ENCODE measurements around the gene MAP3K5.

MAP3K5 gene

GRCh38 chr6:136784910-136785746 is 7.1 kb downstream of the MAP3K5 start:
- peak; percentile 13 for DNase-seq
- H3K23ac ChIP-seq (ENCODE audit: low read length) = no peak overlapping the region
- no peaks in the 10 kb centered on the region for H3K36me3 ChIP-seq (ENCODE audit: control insufficient read depth, insufficient read depth, low read length)
- no peaks in the 10 kb centered on the region for H3K79me1 ChIP-seq (ENCODE audit: low read length)
- no peak overlapping the region for H2BK120ac ChIP-seq (ENCODE audit: low read depth, low read length)
- H3K79me2 ChIP-seq (ENCODE audit: control insufficient read depth, insufficient read depth, low read length) = no peaks in the 10 kb centered on the region
- H3K4me1 ChIP-seq (ENCODE audit: control insufficient read depth, low read depth, low read length) = no peaks in the 10 kb centered on the region
- no peak overlapping the region for H3K18ac ChIP-seq (ENCODE audit: low read length)
- no peak overlapping the region for H3K4ac ChIP-seq (ENCODE audit: low read depth, low read length)
- no CpG with 5 or more reads among the region's 10 CpGs for WGBS (ENCODE audit: extremely low coverage, insufficient coverage, low lambda C conversion rate)
- H4K8ac ChIP-seq (ENCODE audit: low read depth, low read length) = no peak overlapping the region
- no peak overlapping the region for H3K56ac ChIP-seq (ENCODE audit: low read length)
- no peaks in the 10 kb centered on the region for H3K27me3 ChIP-seq (ENCODE audit: insufficient read depth, low read length, poor library complexity)
- H3K27ac ChIP-seq (ENCODE audit: low read depth, low read length) = no peak overlapping the region
- no peak overlapping the region for H3K9ac ChIP-seq (ENCODE audit: low read length)
- no peak overlapping the region for H2BK5ac ChIP-seq (ENCODE audit: low read length)
- no peak overlapping the region for H3K4me2 ChIP-seq (ENCODE audit: low read length)
- H4K5ac ChIP-seq (ENCODE audit: low read length) = no peak overlapping the region
- no peak overlapping the region for H3K4me3 ChIP-seq (ENCODE audit: low read length)
- H2AK5ac ChIP-seq (ENCODE audit: low read length) = no peak overlapping the region
- no peak overlapping the region for H2BK15ac ChIP-seq (replicated peaks; ENCODE audit: low read depth)

DNA sequence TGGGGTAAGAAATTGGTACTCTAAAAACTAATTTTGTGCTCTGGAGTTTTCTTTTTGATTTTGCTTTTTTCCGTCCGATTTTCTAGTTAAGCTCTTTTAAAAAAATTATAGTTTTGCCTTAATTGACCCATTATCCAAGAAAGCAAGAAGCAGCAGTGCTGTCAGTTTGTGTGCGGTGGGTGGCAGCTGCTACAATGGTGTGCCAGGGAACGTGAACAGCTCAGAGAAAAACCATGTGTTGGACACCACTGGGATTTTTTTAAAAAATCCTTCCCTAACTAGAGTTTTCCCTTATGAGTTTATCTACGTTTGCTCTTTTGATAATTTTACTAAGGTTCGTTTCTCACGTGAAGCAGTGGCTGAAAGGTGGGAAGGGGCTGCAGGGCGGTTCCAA is 8.0 kb downstream of the MAP3K5 start:
- Histone ChIP-seq H4K8ac (ENCODE audit: low read depth, low read length) (no peak overlapping the region), H3K4me3 (ENCODE audit: low read length) (no peak overlapping the region), H3K27ac (ENCODE audit: low read depth, low read length) (no peak overlapping the region), H3K79me1 (ENCODE audit: low read length) (no peaks in the 10 kb centered on the region), H2AK5ac (ENCODE audit: low read length) (no peak overlapping the region), H3K9ac (ENCODE audit: low read length) (no peak overlapping the region), H3K56ac (ENCODE audit: low read length) (no peak overlapping the region), H4K5ac (ENCODE audit: low read length) (no peak overlapping the region), H3K4ac (ENCODE audit: low read depth, low read length) (no peak overlapping the region), H3K23ac (ENCODE audit: low read length) (no peak overlapping the region), H2BK120ac (ENCODE audit: low read depth, low read length) (no peak overlapping the region), H3K4me2 (ENCODE audit: low read length) (no peak overlapping the region), H3K18ac (ENCODE audit: low read length) (no peak overlapping the region), H3K4me1 (ENCODE audit: control insufficient read depth, low read depth, low read length) (no peaks in the 10 kb centered on the region), H3K36me3 (ENCODE audit: control insufficient read depth, insufficient read depth, low read length) (no peaks in the 10 kb centered on the region), H3K27me3 (ENCODE audit: insufficient read depth, low read length, poor library complexity) (no peaks in the 10 kb centered on the region), H2BK15ac (replicated peaks; ENCODE audit: low read depth) (no peak overlapping the region), H2BK5ac (ENCODE audit: low read length) (no peak overlapping the region), H3K79me2 (ENCODE audit: control insufficient read depth, insufficient read depth, low read length) (no peaks in the 10 kb centered on the region)
- no CpG with 5 or more reads among the region's 8 CpGs for WGBS (ENCODE audit: extremely low coverage, insufficient coverage, low lambda C conversion rate)
- DNase-seq = no peak

GRCh38 chr6:136783495-136784270 is 8.6 kb downstream of the MAP3K5 start:
- H3K56ac ChIP-seq (ENCODE audit: low read length) = no peak overlapping the region
- H3K18ac ChIP-seq (ENCODE audit: low read length) = no peak overlapping the region
- no peak overlapping the region for H3K4me2 ChIP-seq (ENCODE audit: low read length)
- WGBS (ENCODE audit: extremely low coverage, insufficient coverage, low lambda C conversion rate) = no CpG with 5 or more reads among the region's 9 CpGs
- no peak overlapping the region for H2BK120ac ChIP-seq (ENCODE audit: low read depth, low read length)
- no peak overlapping the region for H2AK5ac ChIP-seq (ENCODE audit: low read length)
- no peak overlapping the region for H2BK15ac ChIP-seq (replicated peaks; ENCODE audit: low read depth)
- H3K27me3 ChIP-seq (ENCODE audit: insufficient read depth, low read length, poor library complexity) = no peaks in the 10 kb centered on the region
- no peak overlapping the region for H2BK5ac ChIP-seq (ENCODE audit: low read length)
- H3K27ac ChIP-seq (ENCODE audit: low read depth, low read length) = no peak overlapping the region
- H3K4me3 ChIP-seq (ENCODE audit: low read length) = no peak overlapping the region
- DNase-seq = no peak
- H4K5ac ChIP-seq (ENCODE audit: low read length) = no peak overlapping the region
- H3K4ac ChIP-seq (ENCODE audit: low read depth, low read length) = no peak overlapping the region
- H3K9ac ChIP-seq (ENCODE audit: low read length) = no peak overlapping the region
- no peaks in the 10 kb centered on the region for H3K4me1 ChIP-seq (ENCODE audit: control insufficient read depth, low read depth, low read length)
- H3K79me2 ChIP-seq (ENCODE audit: control insufficient read depth, insufficient read depth, low read length) = no peaks in the 10 kb centered on the region
- H3K36me3 ChIP-seq (ENCODE audit: control insufficient read depth, insufficient read depth, low read length) = no peaks in the 10 kb centered on the region
- no peaks in the 10 kb centered on the region for H3K79me1 ChIP-seq (ENCODE audit: low read length)
- no peak overlapping the region for H4K8ac ChIP-seq (ENCODE audit: low read depth, low read length)
- H3K23ac ChIP-seq (ENCODE audit: low read length) = no peak overlapping the region

DNA sequence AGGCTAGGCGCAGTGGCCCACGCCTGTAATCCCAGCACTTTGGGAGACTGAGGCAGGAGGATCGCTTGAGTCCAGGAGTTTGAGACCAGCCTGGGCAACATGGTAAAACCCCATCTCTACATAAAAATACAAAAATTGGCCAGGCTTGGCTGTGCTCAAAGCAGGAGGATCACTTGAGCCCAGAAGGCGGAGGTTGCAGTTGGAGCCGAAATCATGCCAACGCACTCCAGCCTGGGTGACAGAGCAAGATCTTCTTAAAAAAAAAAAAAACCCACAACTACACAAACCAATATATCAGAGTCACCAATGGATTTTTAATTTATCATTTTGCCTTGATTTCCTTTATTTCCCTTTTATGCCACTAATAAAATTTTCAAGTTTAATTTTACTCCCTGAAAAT is 9.3 kb downstream of the MAP3K5 start:
- Histone ChIP-seq H4K8ac (ENCODE audit: low read depth, low read length) (no peak overlapping the region), H2AK5ac (ENCODE audit: low read length) (no peak overlapping the region), H3K23ac (ENCODE audit: low read length) (no peak overlapping the region), H3K56ac (ENCODE audit: low read length) (no peak overlapping the region), H3K4me1 (ENCODE audit: control insufficient read depth, low read depth, low read length) (no peaks in the 10 kb centered on the region), H3K27ac (ENCODE audit: low read depth, low read length) (no peak overlapping the region), H3K79me2 (ENCODE audit: control insufficient read depth, insufficient read depth, low read length) (no peaks in the 10 kb centered on the region), H3K9ac (ENCODE audit: low read length) (no peak overlapping the region), H3K4ac (ENCODE audit: low read depth, low read length) (no peak overlapping the region), H2BK15ac (replicated peaks; ENCODE audit: low read depth) (no peak overlapping the region), H3K79me1 (ENCODE audit: low read length) (no peaks in the 10 kb centered on the region), H3K27me3 (ENCODE audit: insufficient read depth, low read length, poor library complexity) (no peaks in the 10 kb centered on the region), H3K4me2 (ENCODE audit: low read length) (no peak overlapping the region), H3K36me3 (ENCODE audit: control insufficient read depth, insufficient read depth, low read length) (no peaks in the 10 kb centered on the region), H3K4me3 (ENCODE audit: low read length) (no peak overlapping the region), H4K5ac (ENCODE audit: low read length) (no peak overlapping the region), H2BK5ac (ENCODE audit: low read length) (no peak overlapping the region), H2BK120ac (ENCODE audit: low read depth, low read length) (no peak overlapping the region), H3K18ac (ENCODE audit: low read length) (no peak overlapping the region)
- no peak for DNase-seq
- no CpG with 5 or more reads among the region's 6 CpGs for WGBS (ENCODE audit: extremely low coverage, insufficient coverage, low lambda C conversion rate)

- no peaks in the 10 kb centered on the region for H3K79me2 ChIP-seq (ENCODE audit: control insufficient read depth, insufficient read depth, low read length)
- H3K79me1 ChIP-seq (ENCODE audit: low read length) = no peaks in the 10 kb centered on the region
- no peak overlapping the region for H2AK5ac ChIP-seq (ENCODE audit: low read length)
- no peak overlapping the region for H3K4me3 ChIP-seq (ENCODE audit: low read length)
- H2BK5ac ChIP-seq (ENCODE audit: low read length) = no peak overlapping the region
- no CpG with 5 or more reads among the region's 1 CpG for WGBS (ENCODE audit: extremely low coverage, insufficient coverage, low lambda C conversion rate)
- H4K8ac ChIP-seq (ENCODE audit: low read depth, low read length) = no peak overlapping the region
- no peak overlapping the region for H3K9ac ChIP-seq (ENCODE audit: low read length)
- no peak overlapping the region for H3K18ac ChIP-seq (ENCODE audit: low read length)
- no peak overlapping the region for H3K23ac ChIP-seq (ENCODE audit: low read length)
- H3K27me3 ChIP-seq (ENCODE audit: insufficient read depth, low read length, poor library complexity) = no peaks in the 10 kb centered on the region
- H3K27ac ChIP-seq (ENCODE audit: low read depth, low read length) = no peak overlapping the region
- no peak overlapping the region for H3K4ac ChIP-seq (ENCODE audit: low read depth, low read length)
- no peak overlapping the region for H3K56ac ChIP-seq (ENCODE audit: low read length)
- DNase-seq = peak; percentile 65
- H3K4me1 ChIP-seq (ENCODE audit: control insufficient read depth, low read depth, low read length) = no peaks in the 10 kb centered on the region
- H4K5ac ChIP-seq (ENCODE audit: low read length) = no peak overlapping the region
- no peak overlapping the region for H3K4me2 ChIP-seq (ENCODE audit: low read length)
- peak overlapping the region; percentile 45 for H2BK15ac ChIP-seq (replicated peaks; ENCODE audit: low read depth)
- H2BK120ac ChIP-seq (ENCODE audit: low read depth, low read length) = no peak overlapping the region
- H3K36me3 ChIP-seq (ENCODE audit: control insufficient read depth, insufficient read depth, low read length) = no peaks in the 10 kb centered on the region
Observed at GRCh38 chr6:136782021-136782770, 10.1 kb downstream of the MAP3K5 start.
